ENCODE data around the gene HTR6.

GRCh38 chr1:19690342-19690741, 25.7 kb downstream of the HTR6 start:
- TF ChIP-seq CTCF (IDR thresholded peaks at IDR 0.05): no peak
- no peak for TF ChIP-seq POLR2AphosphoS5 (IDR thresholded peaks at IDR 0.05; ENCODE audit: low read depth, low read length)
- TF ChIP-seq SIN3A (IDR thresholded peaks at IDR 0.05; ENCODE audit: borderline replicate concordance, insufficient read depth, low read depth, low read length): no peak
- no peak for TF ChIP-seq REST (IDR thresholded peaks at IDR 0.05; ENCODE audit: insufficient read depth in 1 of 2, low read depth in 2 of 2, low read length in 1 of 2)
- TF ChIP-seq TCF7L2 (IDR thresholded peaks at IDR 0.05; ENCODE audit: low read depth, low read length): no peak

Data from Panc1 (cell line).